H9 (cell line): ENCODE measurements around the gene HYDIN. TPM values are rescaled to one million over a fixed set of nuclear protein-coding genes. Genes with fewer than 3 reads are reported as not detected.

Experiments used
- DNase-seq: peaks from one replicate; pipeline ENCODE4 v3.0.0-alpha.2; 2017
- H2AFZ ChIP-seq: one replicate; pipeline ENCODE4 v1.6.1; 2013; ENCODE audit warnings: mild to moderate bottlenecking, low read length, control low read depth, moderate library complexity
- H2AK5ac ChIP-seq: 2 replicates; pipeline ENCODE4 v1.6.1; 2013; ENCODE audit warnings: low read length, control low read depth, mixed read lengths; ENCODE audit not compliant: insufficient read length
- H2BK120ac ChIP-seq: one replicate; pipeline ENCODE4 v1.6.1; 2013; ENCODE audit warnings: low read depth, mild to moderate bottlenecking, low read length, control low read depth, inconsistent platforms; ENCODE audit not compliant: poor library complexity, severe bottlenecking
- H2BK12ac ChIP-seq: 2 replicates; pipeline ENCODE4 v1.6.1; 2013; ENCODE audit warnings: low read length, control low read depth, mixed read lengths, low read depth; ENCODE audit not compliant: insufficient read length
- H2BK15ac ChIP-seq: 2 replicates; pipeline ENCODE4 v1.6.1; 2013; ENCODE audit warnings: low read depth, low read length, control low read depth
- H2BK20ac ChIP-seq: one replicate; pipeline ENCODE4 v1.6.1; 2013; ENCODE audit warnings: low read depth, mild to moderate bottlenecking, low read length, control low read depth, inconsistent platforms; ENCODE audit not compliant: poor library complexity, severe bottlenecking
- H2BK5ac ChIP-seq: 2 replicates; pipeline ENCODE4 v1.6.1; 2013; ENCODE audit warnings: low read length, control low read depth, mixed read lengths; ENCODE audit not compliant: insufficient read length
- H3K14ac ChIP-seq: 2 replicates; pipeline ENCODE4 v1.6.1; 2013; ENCODE audit warnings: low read length, control low read depth; ENCODE audit not compliant: insufficient read depth
- H3K18ac ChIP-seq: 2 replicates; pipeline ENCODE4 v1.6.1; 2013; ENCODE audit warnings: low read depth, mild to moderate bottlenecking, mixed read lengths, low read length, control low read depth; ENCODE audit not compliant: insufficient read length
- H3K23ac ChIP-seq: 2 replicates; pipeline ENCODE4 v1.6.1; 2013; ENCODE audit warnings: low read length, control low read depth, mixed read lengths, low read depth; ENCODE audit not compliant: insufficient read length
- H3K23me2 ChIP-seq: 2 replicates; pipeline ENCODE4 v1.6.1; 2013; ENCODE audit warnings: low read depth, mild to moderate bottlenecking, mixed read lengths, low read length, control low read depth; ENCODE audit not compliant: insufficient read length, poor library complexity, severe bottlenecking
- H3K27ac ChIP-seq: 2 replicates; pipeline ENCODE4 v1.5.1; 2013; ENCODE audit warnings: low read length, control low read depth, mixed read lengths, low read depth; ENCODE audit not compliant: insufficient read length
- H3K27me3 ChIP-seq: 2 replicates; pipeline ENCODE4 v1.6.1; 2013; ENCODE audit warnings: low read length, control low read depth, inconsistent platforms; ENCODE audit not compliant: insufficient read depth
- H3K4ac ChIP-seq: 2 replicates; pipeline ENCODE4 v1.6.1; 2013; ENCODE audit warnings: low read depth, mild to moderate bottlenecking, control low read depth, inconsistent platforms, low read length, moderate library complexity
- H3K4me1 ChIP-seq: 2 replicates; pipeline ENCODE4 v1.6.1; 2013; ENCODE audit warnings: low read length, control low read depth, inconsistent platforms; ENCODE audit not compliant: insufficient read depth
- H3K4me2 ChIP-seq: 2 replicates; pipeline ENCODE4 v1.6.1; 2013; ENCODE audit warnings: low read length, control low read depth, mixed read lengths; ENCODE audit not compliant: insufficient read length, insufficient read depth
- H3K56ac ChIP-seq: 2 replicates; pipeline ENCODE4 v1.6.1; 2013; ENCODE audit warnings: low read depth, mild to moderate bottlenecking, mixed read lengths, low read length, control low read depth; ENCODE audit not compliant: insufficient read length
- H3K79me1 ChIP-seq: 2 replicates; pipeline ENCODE4 v1.6.1; 2013; ENCODE audit warnings: low read depth, mild to moderate bottlenecking, moderate library complexity, low read length, control low read depth, inconsistent platforms; ENCODE audit not compliant: insufficient read depth, poor library complexity, severe bottlenecking
- H3K79me2 ChIP-seq: 2 replicates; pipeline ENCODE4 v1.6.1; 2013; ENCODE audit warnings: low read length, control low read depth, inconsistent platforms; ENCODE audit not compliant: insufficient read depth
- H3K9ac ChIP-seq: 2 replicates; pipeline ENCODE4 v1.6.1; 2013; ENCODE audit warnings: low read length, control low read depth, mixed read lengths; ENCODE audit not compliant: insufficient read length; ENCODE audit errors: extremely low read depth
- H3K9me3 ChIP-seq: one replicate; pipeline ENCODE4 v1.6.1; 2013; ENCODE audit warnings: low read depth, low read length, inconsistent platforms; ENCODE audit not compliant: control insufficient read depth
- H3T11ph ChIP-seq: one replicate; pipeline ENCODE4 v1.6.1; 2013; ENCODE audit warnings: mild to moderate bottlenecking, low read length, control low read depth, inconsistent platforms
- H4K20me1 ChIP-seq: one replicate; pipeline ENCODE4 v1.6.1; 2013; ENCODE audit not compliant: control insufficient read depth, insufficient read length, insufficient read depth
- H4K5ac ChIP-seq: 2 replicates; pipeline ENCODE4 v1.6.1; 2013; ENCODE audit warnings: low read depth, mild to moderate bottlenecking, mixed read lengths, low read length, control low read depth; ENCODE audit not compliant: insufficient read length
- H4K8ac ChIP-seq: replicated peaks from 2 replicates; pipeline ENCODE4 v1.6.1; 2013; ENCODE audit warnings: low read length, control low read depth, mixed read lengths, low read depth; ENCODE audit not compliant: insufficient read length
- H4K91ac ChIP-seq: 2 replicates; pipeline ENCODE4 v1.6.1; 2013; ENCODE audit warnings: low read depth, mild to moderate bottlenecking, moderate library complexity, mixed read lengths, low read length, control low read depth; ENCODE audit not compliant: insufficient read length
- H3K27ac Mint-ChIP-seq, 3 experiments: 2 replicates in 2 of 3; 3 replicates in 1 of 3; pipeline ENCODE4 v1.8.0; 2020 to 2021; ENCODE audit warnings: mixed read lengths in 3 of 3, mild to moderate bottlenecking in 1 of 3, moderate library complexity in 1 of 3
- H3K27me3 Mint-ChIP-seq: 2 replicates; pipeline ENCODE4 v1.8.0; 2021; ENCODE audit warnings: low read depth, mild to moderate bottlenecking, moderate library complexity, mixed read lengths
- H3K36me3 Mint-ChIP-seq, 3 experiments: 2 replicates in 2 of 3; 3 replicates in 1 of 3; pipeline ENCODE4 v1.8.0; 2020 to 2021; ENCODE audit warnings: low read depth in 3 of 3, mixed read lengths in 3 of 3; ENCODE audit not compliant: insufficient read depth in 1 of 3
- H3K4me1 Mint-ChIP-seq, 2 experiments: 2 replicates each; pipeline ENCODE4 v1.8.0; 2020; ENCODE audit warnings: mixed read lengths in 2 of 2
- H3K4me3 Mint-ChIP-seq, 2 experiments: 2 replicates in 1 of 2; 3 replicates in 1 of 2; pipeline ENCODE4 v1.8.0; 2020 to 2021; ENCODE audit warnings: mild to moderate bottlenecking in 2 of 2, mixed read lengths in 2 of 2, moderate library complexity in 1 of 2
- H3K9me3 Mint-ChIP-seq, 2 experiments: 2 replicates in 1 of 2; 3 replicates in 1 of 2; pipeline ENCODE4 v1.8.0; 2020; ENCODE audit warnings: mild to moderate bottlenecking in 2 of 2, mixed read lengths in 2 of 2, moderate library complexity in 1 of 2
- CTCF ChIP-seq: fragments of 200-600 bp; sonication (generic); conservative IDR thresholded peaks from 3 replicates; pipeline ENCODE4 v1.8.0; 2021; ENCODE audit warnings: antibody characterized with exemption, mild to moderate bottlenecking
- WGBS: extraction: QIAGEN DNeasy Blood & Tissue Kit; methylation state at CpG from one replicate; pipeline ENCODE4 v1.1.7; 2013; ENCODE audit warnings: missing lambda C conversion rate, low lambda C conversion rate, mixed read lengths; ENCODE audit not compliant: insufficient read length; ENCODE audit errors: extremely low coverage; 5-methylcytosine and 5-hydroxymethylcytosine counted together
- total RNA-seq: library from RNA; stranded (reverse); gene quantifications from 2 replicates; pipeline ENCODE4 v1.2.1, GENCODE V29; 2021

Gene HYDIN
- total RNA-seq, 1 experiment from 2014 or later = 1.7 TPM

DNA sequence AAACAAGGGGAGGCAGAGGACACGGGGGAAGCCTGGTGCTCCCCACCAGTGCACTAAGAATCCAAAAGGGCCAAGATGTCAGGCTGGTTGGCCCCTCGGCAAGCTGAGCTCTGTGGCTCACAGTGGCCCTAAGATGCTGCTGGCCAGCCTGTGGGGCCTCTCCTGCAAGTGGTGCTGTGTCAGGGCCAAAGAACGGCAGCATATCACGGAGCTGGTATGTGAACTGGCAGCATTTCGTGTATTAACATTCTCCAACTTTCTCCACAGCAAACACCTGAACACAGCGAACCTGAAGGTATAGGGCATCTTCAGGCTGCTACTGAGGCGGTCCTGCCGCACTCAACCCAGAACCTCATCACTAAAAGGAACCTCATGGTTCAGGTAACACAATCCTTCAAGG lies 464.3 kb downstream of the HYDIN start:
- no peaks in the 10 kb centered on the region for H3K27me3 ChIP-seq
- H3K4me3 Mint-ChIP-seq = no peak overlapping the region
- H4K20me1 ChIP-seq = no peaks in the 10 kb centered on the region
- no peak overlapping the region for H2BK5ac ChIP-seq
- H3K79me1 ChIP-seq = no peaks in the 10 kb centered on the region
- no peaks in the 10 kb centered on the region for H3K23me2 ChIP-seq
- H3K4me2 ChIP-seq = no peak overlapping the region
- WGBS = no CpG with 5 or more reads among the region's 8 CpGs
- no peak overlapping the region for H2AFZ ChIP-seq
- no peak overlapping the region for H3K56ac ChIP-seq
- no peak overlapping the region for H2BK20ac ChIP-seq
- no peak overlapping the region for H3K27ac Mint-ChIP-seq
- no peak overlapping the region for H3K4ac ChIP-seq
- no peak overlapping the region for H3T11ph ChIP-seq
- H4K8ac ChIP-seq = no peak overlapping the region
- no peaks in the 10 kb centered on the region for H3K9me3 Mint-ChIP-seq
- H3K27me3 Mint-ChIP-seq = no peaks in the 10 kb centered on the region; the same call in 1 of the 2 replicates
- no peak for TF ChIP-seq CTCF
- H2BK12ac ChIP-seq = no peak overlapping the region
- DNase-seq = no peak
- no peak overlapping the region for H2AK5ac ChIP-seq
- no peak overlapping the region for H3K18ac ChIP-seq
- no peak overlapping the region for H3K27ac ChIP-seq
- H3K36me3 Mint-ChIP-seq = peaks cover 6 to 33% (median 19%) of the 10 kb centered on the region in 3 experiments; a peak in 6 of 7 replicates
- peaks cover 2 to 4% of the 10 kb centered on the region in 2 experiments; a peak in 3 of 4 replicates for H3K4me1 Mint-ChIP-seq
- no peaks in the 10 kb centered on the region for H3K9me3 ChIP-seq
- H4K91ac ChIP-seq = no peak overlapping the region
- no peak overlapping the region for H3K14ac ChIP-seq
- H3K4me1 ChIP-seq = no peaks in the 10 kb centered on the region
- H4K5ac ChIP-seq = no peak overlapping the region
- no peak overlapping the region for H2BK15ac ChIP-seq
- no peak overlapping the region for H3K9ac ChIP-seq
- H3K79me2 ChIP-seq = no peaks in the 10 kb centered on the region
- no peak overlapping the region for H2BK120ac ChIP-seq
- H3K23ac ChIP-seq = no peak overlapping the region
